GF-D8 (cell line): ENCODE data around the gene BTF3.
"Not testable (repeated sequence)": the region's sequence is repeated elsewhere in the genome, so short reads cannot be mapped to it uniquely, and the experiment has no call there.

Source experiments
- DNase-seq: peaks from one replicate; lab custom pipeline; 2025; lab: John Stamatoyannopoulos, UW

BTF3 gene

GRCh38 chr5:73486119-73486899 lies 11.9 kb upstream of the BTF3 start:
- no peak for DNase-seq

GRCh38 chr5:73487257-73487656 lies 11.0 kb upstream of the BTF3 start:
- not testable (repeated sequence) for DNase-seq

GRCh38 chr5:73487815-73488214 lies 10.4 kb upstream of the BTF3 start:
- DNase-seq, result no peak

- no peak for DNase-seq
These were observed 9.4 kb upstream of the BTF3 start for GRCh38 chr5:73488806-73489205.

DNA sequence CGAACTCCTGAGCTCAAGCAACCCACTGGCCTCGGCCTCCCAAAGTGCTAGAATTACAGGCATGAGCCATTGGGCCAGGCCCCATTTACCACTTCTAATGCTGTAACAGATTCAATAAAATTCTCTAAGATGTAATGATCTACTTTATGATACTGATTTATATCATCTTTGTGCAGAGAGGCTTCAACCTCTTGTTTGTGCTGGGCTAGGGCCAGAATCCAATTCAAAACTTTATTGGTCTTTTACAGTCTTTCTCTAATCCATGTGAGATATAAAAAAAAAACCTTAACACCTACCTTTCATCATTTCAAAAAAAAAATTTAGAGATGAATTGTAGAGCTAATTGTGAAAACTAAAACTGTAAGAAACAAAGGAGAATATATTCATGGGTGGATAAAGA lies 8.2 kb upstream of the BTF3 start:
- no peak for DNase-seq

GRCh38 chr5:73491155-73491554 lies 7.1 kb upstream of the BTF3 start:
- no peak for DNase-seq

GRCh38 chr5:73493421-73493820 lies 4.8 kb upstream of the BTF3 start:
- no peak for DNase-seq

GRCh38 chr5:73494721-73495120 lies 3.5 kb upstream of the BTF3 start:
- no peak for DNase-seq

GRCh38 chr5:73495772-73496335 lies 2.4 kb upstream of the BTF3 start:
- no peak for DNase-seq

GRCh38 chr5:73496984-73497457 lies 1.2 kb upstream of the BTF3 start:
- peak; percentile 64 for DNase-seq

DNA sequence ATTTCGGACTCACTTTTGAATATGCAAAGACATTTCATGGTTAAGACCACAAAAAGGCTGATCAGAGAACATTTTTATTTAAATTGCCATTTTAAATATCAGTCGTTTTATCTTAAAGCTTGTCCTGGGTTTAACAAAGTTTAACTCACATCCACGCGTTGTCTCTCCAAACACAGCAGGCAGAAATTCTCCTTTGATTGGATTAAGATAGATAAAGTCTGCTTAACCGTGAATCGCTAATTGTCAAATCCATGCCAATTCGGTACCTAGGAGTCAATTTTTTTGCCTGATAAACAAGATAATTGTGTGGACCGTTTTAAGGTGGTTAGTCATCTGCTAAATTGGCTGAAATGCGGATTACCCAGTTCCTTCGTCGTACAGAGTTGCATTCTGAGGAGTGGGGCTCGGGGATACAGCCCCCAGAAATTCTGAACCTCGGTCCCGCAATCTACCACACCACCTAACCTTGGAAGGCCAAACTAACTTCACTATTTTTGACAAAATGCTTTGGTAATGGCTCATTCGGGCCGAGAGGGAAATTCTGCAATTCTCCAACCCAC lies 665 bp upstream of the BTF3 start:
- no peak for DNase-seq

DNA sequence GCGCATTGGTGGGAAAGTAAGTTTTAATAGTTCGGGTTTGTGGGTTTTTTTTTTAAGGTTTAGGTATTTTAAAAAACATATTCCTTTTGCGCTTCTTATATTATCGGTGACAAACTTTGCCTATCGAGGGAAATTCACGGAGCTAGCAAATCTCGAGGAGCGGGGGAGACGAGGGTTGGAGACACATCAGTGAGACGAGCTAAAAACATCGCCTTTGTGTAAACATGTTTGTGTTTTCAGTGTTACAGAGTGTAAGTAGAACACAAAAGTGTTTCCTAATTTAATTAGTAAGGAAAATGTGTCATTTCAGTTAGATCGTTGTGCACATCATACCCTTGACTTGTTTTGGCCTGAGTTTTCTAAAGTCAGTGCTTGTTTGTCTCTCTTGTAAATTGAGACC lies 945 bp downstream of the BTF3 start:
- DNase-seq, result no peak

DNA sequence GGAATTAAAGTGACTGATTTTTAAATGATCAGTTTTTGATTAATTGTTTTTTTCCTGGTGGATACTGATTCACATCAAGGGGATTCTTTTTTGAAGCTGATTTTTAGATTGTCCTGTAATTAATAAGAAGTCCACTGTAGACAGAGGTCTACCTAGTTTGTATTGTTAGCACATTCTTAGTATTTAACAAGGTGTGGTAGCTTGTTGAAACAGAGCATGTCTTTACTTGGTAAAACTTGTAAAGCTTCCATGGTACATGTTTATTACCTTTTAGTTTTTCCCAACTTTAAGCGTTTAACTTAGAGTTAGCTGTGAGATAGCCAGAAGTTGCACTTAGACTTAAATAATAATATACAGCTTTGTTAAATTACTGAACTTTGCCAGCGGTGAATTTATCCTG lies 1.5 kb downstream of the BTF3 start:
- DNase-seq, result no peak

GRCh38 chr5:73501406-73501805 lies 3.2 kb downstream of the BTF3 start:
- DNase-seq, result no peak

DNA sequence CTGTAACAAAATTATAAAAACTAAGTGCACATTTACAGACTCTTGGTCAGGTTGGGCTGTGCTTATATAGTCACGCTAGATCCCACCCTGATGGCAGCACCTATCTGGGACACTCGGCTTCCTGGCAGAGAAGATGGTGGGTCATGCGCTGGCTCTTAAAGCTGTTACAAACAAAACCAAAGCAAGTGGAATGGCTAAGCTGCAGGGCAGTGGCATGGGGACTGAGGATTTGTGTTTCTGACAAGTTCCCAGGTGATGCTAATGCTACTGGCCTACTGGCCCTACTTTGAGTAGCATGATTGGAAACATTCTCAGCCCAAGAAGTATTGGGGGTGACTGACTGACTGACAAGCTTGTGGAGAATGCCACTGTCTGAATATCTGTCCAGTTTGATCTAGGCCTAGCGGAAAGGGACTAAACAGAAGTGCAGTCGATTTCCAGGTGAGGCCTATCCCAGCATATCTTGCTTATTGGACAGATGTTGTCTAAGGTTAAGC lies 8.3 kb downstream of the BTF3 start:
- DNase-seq, result no peak

- DNase-seq, result no peak
These were observed 8.8 kb downstream of the BTF3 start for GRCh38 chr5:73507062-73507461.

DNA sequence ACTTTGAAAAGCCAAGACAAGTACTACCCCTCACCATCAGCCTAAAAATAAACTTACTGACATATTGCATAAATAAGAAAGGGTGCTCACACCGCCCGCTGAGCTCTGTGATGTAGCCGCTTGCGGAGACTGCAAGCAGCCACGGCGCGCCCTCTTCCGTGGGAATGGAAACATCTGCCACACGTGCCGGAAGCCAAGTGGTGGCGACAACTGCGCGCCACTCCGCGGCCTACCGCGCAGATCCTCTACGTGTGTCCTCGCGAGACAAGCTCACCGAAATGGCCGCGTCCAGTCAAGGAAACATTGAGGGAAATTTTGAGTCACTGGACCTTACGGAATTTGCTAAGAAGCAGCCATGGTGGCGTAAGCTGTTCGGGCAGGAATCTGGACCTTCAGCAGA lies 10.3 kb downstream of the BTF3 start:
- DNase-seq, result not testable (repeated sequence)

- no peak for DNase-seq
These were observed 15.8 kb downstream of the BTF3 start for GRCh38 chr5:73513996-73514395.

- no peak for DNase-seq
These were observed 16.2 kb downstream of the BTF3 start for GRCh38 chr5:73514418-73514817.

DNA sequence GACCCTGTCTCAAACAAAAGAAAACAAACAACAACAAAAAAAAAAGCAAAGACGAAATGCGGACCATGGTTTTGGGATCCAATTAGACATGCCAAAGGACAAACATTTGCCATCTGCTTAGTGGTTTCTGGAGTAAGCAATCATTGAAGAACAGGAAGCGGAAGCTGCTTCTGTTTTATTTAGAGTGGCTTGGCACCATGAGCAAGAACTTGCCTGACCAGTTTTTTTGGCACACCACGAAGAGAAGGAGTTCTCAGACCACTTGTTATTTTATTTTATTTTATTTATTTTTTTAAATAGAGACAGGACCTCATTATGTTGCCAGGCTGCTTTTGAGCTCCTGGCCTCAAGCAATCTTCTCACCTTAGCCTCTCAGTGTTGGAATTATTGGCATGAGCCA lies 17.0 kb downstream of the BTF3 start:
- no peak for DNase-seq

DNA sequence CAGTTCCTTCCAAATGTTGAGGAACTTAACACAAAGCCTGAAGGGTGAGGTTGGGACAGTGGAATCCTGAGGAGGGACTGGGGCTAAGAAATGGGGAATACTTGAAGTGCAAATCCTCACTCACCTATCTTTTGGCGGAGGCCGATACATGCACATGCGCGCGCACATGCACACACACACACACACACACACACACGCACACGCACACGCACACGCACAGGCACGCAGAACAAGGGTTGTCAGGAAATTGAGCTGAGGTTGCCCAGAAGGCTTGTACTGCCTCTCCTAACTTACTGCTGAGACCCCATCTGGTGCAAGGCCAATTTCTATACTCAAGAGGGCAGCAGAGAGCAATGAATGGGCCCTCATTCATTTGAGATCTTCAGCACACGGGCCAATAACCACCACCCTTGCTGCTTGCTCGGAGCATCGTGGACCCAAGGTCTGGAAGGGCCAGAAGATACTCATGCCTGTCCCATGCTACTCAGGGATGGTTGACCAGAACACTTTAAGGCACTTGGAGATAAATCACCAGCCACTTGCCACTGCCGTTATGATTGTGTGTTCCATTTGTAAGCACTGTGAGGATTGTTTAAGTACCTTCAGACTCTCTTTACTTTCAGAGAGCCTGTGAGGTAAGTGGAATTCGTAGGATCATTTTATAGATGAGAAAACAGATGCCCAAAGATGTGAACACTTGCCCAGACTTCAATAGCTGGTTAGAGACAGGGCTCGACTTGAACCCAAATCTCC lies 21.5 kb downstream of the BTF3 start:
- peak; percentile 59 for DNase-seq

- no peak for DNase-seq
These were observed 24.7 kb downstream of the BTF3 start for GRCh38 chr5:73522989-73523388.

DNA sequence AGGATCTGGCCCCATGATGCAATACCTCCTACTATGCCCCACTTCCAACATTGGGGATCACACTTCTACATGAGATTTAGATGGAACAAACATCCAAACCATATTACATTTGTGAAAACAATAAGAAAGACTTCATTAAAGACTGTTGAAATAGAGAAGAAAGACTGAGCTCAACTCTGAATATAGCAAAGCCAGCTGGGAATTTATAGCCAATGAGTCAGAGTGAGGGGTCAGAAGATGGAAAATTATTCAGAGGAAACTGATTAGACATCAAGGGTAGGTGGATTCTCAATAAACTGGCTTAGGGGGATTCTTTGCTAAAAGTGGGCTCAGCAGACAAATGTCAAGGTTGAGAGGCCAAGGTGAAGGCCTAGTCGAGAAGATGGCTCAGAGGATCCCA lies 25.6 kb downstream of the BTF3 start:
- no peak for DNase-seq
